ENCODE data around the gene PRDM16. TPM values are rescaled to one million over a fixed set of nuclear protein-coding genes. Genes with fewer than 3 reads are reported as not detected.

The PRDM16 gene
- total RNA-seq, 4 donors from 2014 or later, result 15.7 to 54.3 (median 27.6) TPM

GRCh38 chr1:3080053-3080955, 11.3 kb downstream of the PRDM16 start:
- 79 to 87% methylated on average over 41 of the region's 41 CpGs for WGBS, 2 donors
- TF ChIP-seq CTCF (IDR thresholded peaks at IDR 0.05) (peak in 1 of 6 experiments; percentile 6), POLR2A (IDR thresholded peaks at IDR 0.05) (no peak)

DNA sequence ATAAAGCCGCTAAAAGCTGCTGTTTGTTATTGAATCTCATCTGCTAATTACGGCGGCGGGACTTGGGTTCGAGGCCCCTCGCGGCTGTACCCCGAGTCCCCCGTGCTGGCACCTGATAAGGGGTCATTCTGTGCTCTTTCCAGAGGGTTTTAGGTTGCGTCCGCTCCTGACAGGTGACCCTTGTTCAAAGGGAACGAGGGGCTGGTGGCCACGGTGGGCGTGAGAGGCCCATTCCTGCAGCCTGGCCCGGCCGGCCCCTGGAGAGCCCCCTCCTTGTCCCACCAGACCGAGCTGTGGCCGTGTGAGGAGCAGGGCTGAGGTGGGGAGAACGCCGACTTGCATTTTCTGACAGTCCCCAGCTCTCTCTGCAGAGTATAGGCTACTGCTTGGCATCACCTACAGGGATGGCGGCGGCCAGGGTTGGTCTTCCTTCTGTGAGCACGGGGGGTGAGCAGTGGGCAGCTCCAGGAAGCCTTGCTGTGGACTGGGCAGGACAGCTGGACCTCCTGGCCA, 12.2 kb downstream of the PRDM16 start:
- Histone ChIP-seq H3K27me3 (no peaks in the 10 kb centered on the region), H3K9me3 (no peaks in the 10 kb centered on the region), H3K4me3 (replicated peaks in 1 of 3) (no peak overlapping the region), H3K36me3 (no peaks in the 10 kb centered on the region), H3K4me1 (peaks cover 36 to 41% of the 10 kb centered on the region in 2 donors), H3K27ac (no peak overlapping the region)
- DNase-seq, result no peak
- intact Hi-C loops (cut with DNase I), result no loop called here
- 92 to 96% methylated on average over 22 of the region's 23 CpGs for WGBS, 2 donors
- TF ChIP-seq POLR2A (IDR thresholded peaks at IDR 0.05) (no peak), CTCF (IDR thresholded peaks at IDR 0.05) (no peak)

More at GRCh38 chr1:3080053-3080955, 11.3 kb downstream of the PRDM16 start:
- Histone ChIP-seq H3K36me3 (no peaks in the 10 kb centered on the region), H3K4me3 (replicated peaks in 1 of 3) (no peak overlapping the region), H3K27ac (peak overlapping the region in 1 of 3 donors; percentile 66), H3K27me3 (no peaks in the 10 kb centered on the region), H3K4me1 (peaks cover 45 to 50% of the 10 kb centered on the region in 2 donors), H3K9me3 (no peaks in the 10 kb centered on the region)
- intact Hi-C loops (cut with DNase I), result no loop called here
- DNase-seq, result no peak

DNA sequence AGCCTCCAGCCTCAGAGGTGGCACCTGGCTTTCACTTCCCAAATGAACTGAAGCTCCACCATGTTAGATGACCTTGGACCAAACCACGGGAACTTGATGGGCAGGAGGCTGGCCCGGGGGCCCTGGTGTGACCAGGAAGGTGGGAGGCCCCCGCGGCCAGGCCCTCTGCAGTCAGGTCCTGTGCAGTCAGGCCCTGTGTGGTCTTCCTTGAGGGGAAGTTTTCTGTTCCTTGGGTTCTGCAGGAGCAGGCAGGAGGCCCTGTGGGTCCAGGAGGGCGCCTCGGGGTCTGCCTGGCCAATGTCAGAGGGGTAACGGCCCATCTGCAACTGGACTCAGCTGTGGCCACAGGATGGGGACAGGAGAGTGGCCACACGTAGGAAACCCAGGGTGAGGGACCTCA, 13.0 kb downstream of the PRDM16 start:
- H3K4me1 ChIP-seq, result peaks cover 28 to 33% of the 10 kb centered on the region in 2 donors
- H3K36me3 ChIP-seq, result no peaks in the 10 kb centered on the region
- intact Hi-C loops (cut with DNase I), result no loop called here
- 80 to 91% methylated on average over 2 to 7 of the region's 8 CpGs for WGBS, 2 donors
- H3K27ac ChIP-seq, result no peak overlapping the region
- H3K4me3 ChIP-seq (replicated peaks in 1 of 3), result no peak overlapping the region
- TF ChIP-seq POLR2A (IDR thresholded peaks at IDR 0.05), result no peak
- no peak for TF ChIP-seq CTCF (IDR thresholded peaks at IDR 0.05)
- no peaks in the 10 kb centered on the region for H3K9me3 ChIP-seq
- no peak for DNase-seq
- no peaks in the 10 kb centered on the region for H3K27me3 ChIP-seq

DNA sequence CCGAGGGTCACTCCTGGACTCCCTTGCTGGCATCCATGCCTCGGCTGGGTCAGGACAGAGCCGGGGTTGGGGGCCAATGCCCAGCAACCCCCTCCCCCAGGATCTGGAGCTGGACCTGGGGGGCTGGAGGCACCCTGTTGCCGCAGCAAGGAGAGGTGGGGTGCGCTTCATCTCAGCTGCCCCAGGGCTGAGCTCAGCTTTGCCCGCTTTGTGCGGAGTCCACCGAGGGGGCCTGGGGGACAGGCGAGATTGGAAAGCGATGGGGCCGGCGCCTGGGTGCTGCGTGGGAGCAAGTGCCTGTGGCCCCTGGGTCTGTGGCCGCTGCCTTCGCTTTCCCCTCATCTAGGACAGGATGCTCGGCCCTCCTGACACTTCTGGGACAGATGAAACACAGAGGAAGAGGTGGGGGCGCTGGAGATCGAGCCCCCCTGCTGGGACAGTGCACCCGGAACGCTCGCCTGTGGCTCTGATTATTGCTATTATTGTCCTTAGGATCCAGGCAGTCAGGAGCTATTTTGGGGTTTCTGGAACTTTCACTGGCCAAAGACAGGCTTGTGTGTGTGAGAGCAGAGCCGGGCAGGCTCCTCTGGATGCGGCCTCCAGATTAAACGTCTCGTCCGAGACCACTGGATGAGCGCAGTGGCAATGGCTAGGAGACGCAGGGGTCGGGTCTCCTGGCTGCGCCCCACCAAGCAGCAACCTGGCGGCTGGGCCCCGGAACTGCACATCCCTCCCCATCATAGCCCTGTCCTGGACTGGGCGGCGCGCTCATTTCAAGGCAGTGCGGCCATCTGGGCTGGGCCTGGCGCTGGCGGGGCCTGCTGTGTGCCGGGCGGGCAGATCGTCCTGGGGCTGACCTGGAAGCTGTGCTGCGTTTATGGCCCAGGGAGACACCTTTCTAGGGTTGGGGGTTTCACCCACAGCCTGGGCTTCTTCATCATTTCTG, 13.8 kb downstream of the PRDM16 start:
- TF ChIP-seq POLR2A (IDR thresholded peaks at IDR 0.05), result no peak
- TF ChIP-seq CTCF (IDR thresholded peaks at IDR 0.05), result no peak
- 84 to 87% methylated on average over 23 to 25 of the region's 42 CpGs for WGBS, 2 donors

More for the DNA sequence above, 13.8 kb downstream of the PRDM16 start:
- no peaks in the 10 kb centered on the region for H3K36me3 ChIP-seq
- intact Hi-C loops (cut with DNase I), result no loop called here
- H3K4me3 ChIP-seq (replicated peaks in 1 of 3), result no peak overlapping the region
- H3K4me1 ChIP-seq, result peaks cover 20 to 25% of the 10 kb centered on the region in 2 donors
- DNase-seq, result no peak
- H3K27me3 ChIP-seq, result no peaks in the 10 kb centered on the region
- H3K9me3 ChIP-seq, result no peaks in the 10 kb centered on the region
- no peak overlapping the region for H3K27ac ChIP-seq

Measured in thyroid gland (tissue), 4 donors.